ENCODE results near the gene KMT2C.
"Not testable (repeated sequence)": the region's sequence is repeated elsewhere in the genome, so short reads cannot be mapped to it uniquely, and the experiment has no call there.

Gene KMT2C

DNA sequence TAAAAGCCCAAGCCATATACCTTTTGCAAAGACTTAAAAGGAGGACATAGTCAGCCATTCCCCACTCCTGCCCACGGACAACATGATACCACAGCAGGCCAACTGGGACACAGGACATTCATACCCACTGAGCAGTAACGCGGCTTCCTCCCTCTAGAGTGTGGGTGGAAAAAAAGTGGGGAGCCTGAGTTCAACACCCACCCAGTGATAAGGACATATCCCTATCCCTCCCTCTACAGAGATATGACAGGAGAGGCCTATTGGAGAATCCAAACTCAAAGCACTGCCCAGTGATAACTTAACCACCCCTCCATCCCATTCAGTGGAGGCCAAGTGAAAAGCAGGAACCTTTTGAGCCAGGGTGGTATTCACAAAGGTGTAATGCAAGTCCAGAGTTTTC is 148.8 kb downstream of the KMT2C start:
- DNase-seq, result not testable (repeated sequence)

DNA sequence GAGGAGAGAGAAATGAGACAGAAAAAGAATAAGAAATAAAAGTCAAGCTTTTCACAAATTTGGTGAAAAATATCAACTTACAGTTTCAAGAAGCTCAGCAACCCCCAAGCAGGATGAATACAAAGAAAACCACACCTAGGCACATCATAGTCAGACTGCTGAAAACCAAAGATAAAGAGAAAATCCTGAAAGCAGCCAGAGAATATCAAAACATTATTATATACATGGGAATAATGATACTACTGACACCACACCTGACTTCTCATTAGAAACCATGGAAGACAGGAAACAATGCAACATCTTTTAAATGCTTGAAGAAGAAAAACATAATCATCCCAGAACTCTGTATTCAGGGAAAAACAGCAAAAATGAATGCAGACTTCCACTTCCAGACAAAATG is 149.6 kb downstream of the KMT2C start:
- DNase-seq, result not testable (repeated sequence)

DNA sequence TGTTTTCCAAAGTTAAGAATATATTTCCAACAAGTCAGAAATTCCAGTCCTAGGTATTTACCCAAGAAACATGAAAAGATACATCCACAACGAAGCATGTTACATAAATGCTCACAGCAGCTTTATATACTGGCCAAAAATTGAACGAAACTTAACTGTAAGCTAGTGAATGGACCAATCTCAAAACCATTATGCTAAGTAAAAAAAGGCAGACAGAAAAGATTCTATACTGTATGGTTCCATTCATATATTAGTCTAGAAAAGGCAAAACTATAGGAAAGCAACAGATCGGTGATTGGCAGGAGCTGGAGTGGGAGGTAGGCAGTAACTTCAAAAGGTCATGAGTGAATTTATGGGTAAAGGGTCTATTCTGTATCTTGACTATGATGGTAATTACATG is 150.8 kb downstream of the KMT2C start:
- DNase-seq, result not testable (repeated sequence)

DNA sequence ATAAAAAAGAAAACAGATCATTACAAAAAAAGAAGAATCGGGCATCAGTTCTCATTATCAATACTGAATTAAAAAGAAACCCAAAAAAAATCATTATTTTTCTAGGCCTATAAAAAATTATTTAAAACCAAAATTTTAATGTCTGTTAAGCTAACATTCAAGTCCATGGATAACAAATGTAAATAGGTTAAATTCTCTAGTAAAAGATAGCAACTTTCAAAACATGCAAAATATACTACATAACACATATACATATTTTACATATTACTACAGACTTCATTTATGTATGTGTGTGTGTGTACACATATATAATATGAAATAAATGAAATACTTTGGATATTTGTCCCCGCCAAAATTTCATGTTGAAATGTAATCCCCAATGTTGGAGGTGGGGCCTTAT is 158.1 kb downstream of the KMT2C start:
- not testable (repeated sequence) for DNase-seq

DNA sequence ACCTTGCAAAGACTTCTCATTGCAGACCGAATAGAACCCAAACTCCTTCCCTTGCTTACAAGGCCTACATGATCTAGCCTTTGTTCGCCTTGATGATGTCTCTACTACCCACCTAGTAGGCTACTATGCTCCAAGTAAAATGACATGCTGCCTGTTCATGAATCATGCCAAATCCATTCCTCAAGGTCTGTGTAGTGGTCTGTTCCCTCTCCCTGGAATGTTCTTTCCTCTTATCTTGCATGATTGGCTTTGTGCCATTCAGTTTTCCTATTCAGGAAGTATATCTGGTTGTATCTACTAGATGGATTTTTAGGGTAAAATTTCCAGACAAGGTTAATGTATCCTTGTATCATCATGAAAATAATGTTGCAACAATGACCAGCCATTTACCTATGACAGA is 165.4 kb downstream of the KMT2C start:
- DNase-seq, result not testable (repeated sequence)

DNA sequence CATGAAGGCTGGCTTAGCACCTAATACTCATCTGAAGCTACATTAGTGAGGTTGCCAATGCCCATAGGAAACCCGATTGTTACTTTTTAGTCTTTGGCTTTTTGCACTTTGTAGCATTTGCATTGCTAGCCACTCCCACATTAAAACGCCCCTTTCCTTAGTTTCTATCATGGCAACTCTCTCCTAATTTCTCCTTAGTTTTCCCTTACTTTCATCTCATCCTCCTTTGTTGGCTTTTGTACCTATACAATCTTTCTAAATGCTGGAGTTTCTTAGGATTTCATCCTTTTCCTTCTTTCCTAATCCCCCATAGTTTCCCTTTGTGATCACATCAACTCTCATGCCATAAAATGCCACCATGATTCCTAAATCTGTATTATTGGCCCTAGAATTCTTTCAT is 168.9 kb downstream of the KMT2C start:
- not testable (repeated sequence) for DNase-seq

DNA sequence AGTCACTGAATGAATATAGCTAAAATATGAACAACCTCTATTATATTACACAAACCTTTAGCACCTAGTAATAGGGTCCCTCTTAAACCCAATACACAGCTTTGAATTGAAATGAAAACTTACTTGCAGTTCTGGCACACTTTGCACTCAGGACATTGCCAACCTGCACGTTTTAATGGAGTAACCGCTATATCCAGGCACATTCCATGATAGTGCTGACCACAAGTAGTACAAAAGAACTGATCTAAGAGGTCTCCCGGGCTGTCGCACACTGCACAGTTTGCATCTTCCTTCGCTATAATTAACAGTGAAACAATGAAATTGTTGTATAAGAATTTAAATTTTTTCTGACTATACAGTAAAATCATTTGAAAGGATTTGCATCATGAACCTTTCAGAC is 170.9 kb downstream of the KMT2C start:
- DNase-seq, result not testable (repeated sequence)

DNA sequence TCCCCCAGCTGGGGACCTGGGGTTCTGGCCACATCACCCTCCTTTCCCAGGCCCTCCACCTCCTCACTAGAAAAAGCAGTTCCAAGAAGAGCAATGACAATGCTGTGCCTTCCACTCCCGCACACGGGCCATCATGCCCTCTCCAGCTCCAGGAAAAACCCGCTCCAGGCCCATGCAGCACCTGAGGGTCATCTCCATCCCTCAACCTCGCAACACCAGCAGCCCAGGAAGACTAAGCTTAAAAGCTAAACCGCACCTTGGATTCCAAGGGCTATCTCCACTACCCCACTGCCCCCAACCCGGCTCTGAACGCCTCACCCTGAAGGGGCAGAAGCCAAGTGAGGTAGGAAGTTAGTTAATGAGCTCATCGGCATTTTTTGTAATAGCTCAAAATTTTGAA is 173.7 kb downstream of the KMT2C start:
- not testable (repeated sequence) for DNase-seq

DNA sequence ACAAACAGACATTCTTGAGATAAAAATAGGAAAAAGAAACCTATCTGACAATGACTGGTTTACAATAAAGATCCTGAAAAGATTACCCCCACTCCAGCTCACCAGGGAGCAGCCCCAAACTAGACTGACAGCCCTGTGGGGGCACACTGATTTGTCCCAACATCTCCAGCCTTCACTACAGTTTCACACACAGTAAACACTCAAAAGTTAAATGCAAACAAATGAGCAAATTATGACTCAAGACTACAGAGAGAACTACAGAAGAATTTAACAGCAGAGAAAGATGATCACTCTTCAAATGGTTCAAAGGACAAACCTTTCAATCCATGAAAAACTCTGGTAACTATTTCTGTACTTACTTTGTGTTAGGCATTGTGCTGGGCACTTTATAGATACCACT is 176.2 kb downstream of the KMT2C start:
- not testable (repeated sequence) for DNase-seq

DNA sequence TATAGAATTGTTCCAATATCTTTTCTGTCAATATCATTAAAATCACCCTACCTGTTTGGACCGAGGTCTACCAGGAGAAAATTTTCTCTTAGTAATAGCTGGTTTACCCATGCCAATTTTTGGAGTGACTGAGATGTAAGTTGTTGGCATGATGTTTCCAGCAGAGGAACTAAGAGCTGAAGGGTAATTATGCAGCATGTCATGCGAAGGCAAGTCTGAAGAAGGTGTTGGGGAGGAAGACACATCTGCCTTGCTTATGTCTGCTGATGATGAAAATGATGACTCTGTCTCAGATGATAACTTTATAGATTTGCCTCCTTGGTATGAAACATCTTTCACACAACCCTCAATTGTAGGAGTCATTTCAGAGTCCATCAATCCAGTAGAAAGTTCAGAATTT is 188.0 kb downstream of the KMT2C start:
- DNase-seq, result not testable (repeated sequence)

DNA sequence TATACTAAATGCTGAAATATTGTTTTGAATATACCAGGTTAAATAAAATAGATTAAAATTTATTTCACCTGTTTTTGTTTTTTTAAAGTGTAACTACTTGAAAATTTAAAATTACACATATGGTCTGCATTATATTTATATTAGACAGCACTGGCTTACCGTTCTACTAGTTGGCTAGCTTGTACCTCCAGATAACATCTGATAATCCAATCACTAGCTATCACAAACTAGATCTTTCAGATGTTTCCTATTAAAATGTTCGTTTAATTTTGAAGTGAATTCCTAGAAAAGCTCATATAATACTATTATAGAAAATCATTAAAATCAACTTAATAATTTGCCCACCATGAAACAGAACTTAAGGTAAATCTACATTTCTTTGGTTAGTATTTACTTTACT is 190.4 kb downstream of the KMT2C start:
- DNase-seq, result not testable (repeated sequence)

DNA sequence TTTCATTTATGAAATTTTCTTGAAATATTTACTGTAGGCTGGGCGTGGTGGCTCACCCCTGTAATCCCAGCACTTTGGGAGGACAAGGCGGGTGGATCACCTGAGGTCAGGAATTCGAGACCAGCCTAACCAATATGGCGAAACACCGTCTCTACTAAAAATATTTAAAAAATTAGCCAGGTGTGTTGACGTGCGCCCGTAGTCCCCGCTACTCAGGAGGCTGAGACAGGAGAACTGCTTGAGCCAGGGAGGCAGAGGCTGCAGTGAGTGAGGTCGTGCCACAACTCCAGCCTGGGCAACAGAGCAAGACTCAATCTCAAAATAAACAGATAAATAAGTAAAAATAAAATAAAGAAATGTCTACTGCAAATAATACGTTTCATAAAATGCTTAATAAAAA is 192.3 kb downstream of the KMT2C start:
- DNase-seq, result not testable (repeated sequence)

DNA sequence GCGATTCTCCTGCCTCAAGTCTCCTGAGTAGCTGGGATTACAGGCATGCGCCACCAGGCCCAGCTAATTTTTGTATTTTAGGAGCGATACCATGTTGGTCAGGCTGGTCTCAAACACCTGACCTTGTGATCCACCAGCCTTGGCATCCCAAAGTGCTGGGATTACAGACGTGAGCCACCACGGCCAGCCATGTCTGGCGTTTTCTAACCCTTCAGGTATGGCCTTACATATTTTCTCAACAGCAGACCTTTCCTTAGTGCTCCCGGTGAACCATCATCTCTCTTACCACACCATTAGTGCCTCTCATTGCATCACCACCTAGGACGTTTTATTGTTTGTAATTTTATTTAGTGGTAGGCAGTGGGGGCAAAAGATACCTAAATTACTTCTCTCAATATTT is 194.5 kb downstream of the KMT2C start:
- not testable (repeated sequence) for DNase-seq

DNA sequence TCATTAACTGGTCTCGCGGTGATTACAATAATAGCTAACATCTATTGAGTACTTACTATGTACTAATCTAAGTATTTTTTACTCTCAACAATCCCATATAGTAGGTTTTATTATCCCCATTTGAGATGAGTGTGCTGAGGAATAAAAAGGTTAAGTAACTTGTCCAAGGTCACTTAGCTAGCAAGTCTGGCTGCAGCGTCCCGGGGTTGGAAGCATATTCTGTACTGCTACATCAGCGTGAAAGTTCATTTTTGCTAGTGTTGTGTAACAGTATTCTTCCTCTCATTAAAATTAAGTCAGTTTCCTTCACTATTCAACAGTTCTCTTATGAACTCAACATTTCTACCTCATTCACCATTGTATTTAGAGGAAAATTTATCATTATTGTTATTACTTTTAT is 199.5 kb downstream of the KMT2C start:
- DNase-seq, result not testable (repeated sequence)

DNA sequence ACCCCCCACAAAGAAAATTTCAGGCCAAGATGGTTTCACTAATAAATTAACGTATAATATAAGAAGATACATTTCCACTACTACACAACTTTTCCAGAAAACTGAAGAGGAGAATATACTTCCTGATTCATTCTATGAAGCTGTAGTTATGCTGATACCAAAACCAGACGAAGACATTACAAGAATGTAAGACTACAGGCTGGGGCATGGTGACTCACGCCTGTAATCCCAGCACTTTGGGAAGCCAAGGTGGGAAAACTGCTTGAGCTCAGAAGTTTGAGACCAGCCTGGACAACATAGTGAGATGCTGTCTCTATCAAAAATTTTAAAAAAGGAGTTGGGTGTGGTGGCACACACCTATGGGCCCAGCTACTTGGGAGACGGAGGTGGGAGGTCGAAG is 201.4 kb downstream of the KMT2C start:
- not testable (repeated sequence) for DNase-seq

DNA sequence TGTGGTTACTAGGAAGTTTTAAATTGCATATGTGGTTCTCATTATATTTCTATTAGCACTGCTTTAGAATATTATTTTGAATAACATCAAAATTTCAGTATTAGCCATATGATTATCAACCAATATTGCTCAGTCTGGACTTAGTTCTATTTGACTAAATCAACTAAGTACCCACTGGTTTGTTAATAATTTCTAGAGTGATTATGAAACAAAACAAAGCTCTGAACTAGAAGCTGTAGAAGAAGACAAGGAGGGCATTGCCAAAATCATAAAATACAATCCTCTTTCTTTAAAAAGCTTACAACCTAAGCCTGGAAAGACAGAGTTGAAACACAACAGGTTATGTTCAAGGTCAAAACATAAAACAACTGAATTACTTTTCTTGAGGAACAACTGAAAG is 204.7 kb downstream of the KMT2C start:
- no peak for DNase-seq

DNA sequence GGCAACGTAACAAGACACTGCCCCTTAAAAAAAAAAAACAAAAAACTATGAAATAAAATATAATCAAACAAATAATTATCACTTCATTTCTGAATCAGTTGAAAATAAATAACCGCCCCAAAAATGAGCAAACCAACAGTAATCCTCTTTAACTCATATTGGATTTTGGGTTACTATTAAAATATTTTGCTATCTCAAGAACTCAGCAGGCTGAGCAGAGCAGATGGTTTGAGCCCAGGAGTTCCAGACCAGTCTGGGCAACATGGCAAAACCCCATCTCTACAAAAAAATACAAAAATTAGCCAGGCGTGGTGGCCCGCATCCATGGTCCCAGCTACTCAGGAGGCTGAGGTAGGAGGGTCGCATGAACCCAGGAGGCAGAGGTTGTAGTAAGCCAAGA is 216.2 kb downstream of the KMT2C start:
- DNase-seq, result not testable (repeated sequence)

DNA sequence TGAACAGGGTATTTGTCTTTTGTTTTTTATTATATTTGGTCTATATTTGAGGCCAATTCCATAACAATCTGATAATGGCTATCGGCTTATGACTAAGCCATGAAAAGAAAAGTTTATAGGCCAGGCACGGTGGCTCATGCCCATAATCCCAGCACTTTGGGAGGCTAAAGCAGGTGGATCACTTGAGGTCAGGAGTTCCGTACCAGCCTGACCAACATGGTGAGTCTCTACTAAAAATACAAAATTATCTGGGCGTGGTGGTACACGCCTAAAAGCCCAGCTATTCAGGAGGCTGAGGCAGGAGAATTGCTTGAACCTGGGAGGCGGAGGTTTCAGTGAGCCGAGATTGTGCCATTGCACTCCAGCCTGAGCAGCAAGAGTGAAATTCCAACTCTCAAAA is 227.0 kb downstream of the KMT2C start:
- DNase-seq, result not testable (repeated sequence)

DNA sequence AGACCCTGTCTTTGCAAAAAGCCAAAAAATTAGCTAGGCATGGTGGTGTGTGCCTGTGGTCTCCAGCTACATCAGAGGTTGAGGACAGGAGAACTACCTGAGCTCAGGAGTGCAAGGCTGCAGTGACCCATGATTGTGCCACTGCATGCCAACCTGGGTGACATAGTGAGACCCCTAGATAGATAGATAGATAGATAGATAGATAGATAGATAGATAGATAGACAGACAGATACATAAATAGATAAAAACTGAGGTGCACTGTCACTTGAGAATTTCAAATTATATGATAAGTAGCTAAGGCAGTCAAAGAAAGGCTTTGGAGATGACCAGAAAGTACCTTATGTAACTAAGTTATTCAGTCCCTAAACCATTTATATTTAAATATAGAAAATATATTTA is 231.4 kb downstream of the KMT2C start:
- DNase-seq, result not testable (repeated sequence)

DNA sequence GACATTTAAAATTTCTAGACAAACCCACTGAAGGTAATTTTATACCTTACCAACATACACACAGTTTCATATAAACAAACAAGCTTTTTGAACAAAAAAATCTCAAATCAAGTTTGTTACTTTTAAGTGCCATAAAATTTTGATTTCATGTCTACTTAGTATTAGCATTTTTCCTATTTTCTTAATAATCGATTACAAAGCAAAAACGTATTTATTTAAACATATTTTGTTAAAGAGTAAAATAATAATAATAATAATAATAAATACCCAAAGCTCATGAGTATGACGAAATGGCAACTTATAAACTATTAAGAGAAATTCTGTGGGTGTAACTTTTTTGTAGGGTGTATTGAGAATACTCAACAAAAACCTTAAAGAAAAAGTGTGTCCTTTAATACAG is 232.7 kb downstream of the KMT2C start:
- no peak for DNase-seq

DNA sequence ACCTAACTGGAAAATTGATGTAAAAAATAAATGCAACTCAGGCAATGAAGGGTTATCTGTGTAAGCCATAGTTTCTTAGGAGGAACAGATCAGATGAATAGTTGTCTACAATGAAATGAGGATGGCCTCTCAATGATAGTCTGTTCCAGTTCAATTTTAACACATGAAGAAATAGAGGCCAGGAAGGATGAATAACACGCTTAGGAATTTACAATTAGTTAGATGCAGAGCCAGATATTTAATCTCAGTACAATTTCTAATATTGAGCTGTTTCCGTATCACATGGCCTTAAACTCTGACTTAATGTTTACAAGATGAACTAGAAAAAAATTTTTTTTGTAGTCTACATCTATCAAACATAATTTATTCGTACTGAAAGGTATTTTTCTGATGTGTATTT is 233.7 kb downstream of the KMT2C start:
- no peak for DNase-seq

DNA sequence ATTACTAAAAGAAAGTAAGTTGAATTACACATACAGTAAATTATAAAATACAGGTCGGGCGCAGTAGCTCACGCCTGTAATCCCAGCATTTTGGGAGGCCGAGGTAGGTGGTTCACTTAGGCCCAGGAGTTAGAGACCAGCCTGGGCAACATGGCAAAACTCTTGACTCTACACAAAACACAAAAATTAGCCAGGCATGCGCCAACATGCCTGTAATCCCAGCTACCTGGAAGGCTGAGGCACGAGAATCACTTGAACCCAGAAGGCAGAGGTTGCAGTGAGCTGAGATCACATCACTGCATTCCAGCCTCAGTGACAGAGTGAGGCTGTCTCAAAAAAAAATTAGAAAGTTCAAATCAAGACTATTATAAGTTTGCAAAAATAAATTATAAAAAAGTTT is 235.4 kb downstream of the KMT2C start:
- DNase-seq, result no peak

DNA sequence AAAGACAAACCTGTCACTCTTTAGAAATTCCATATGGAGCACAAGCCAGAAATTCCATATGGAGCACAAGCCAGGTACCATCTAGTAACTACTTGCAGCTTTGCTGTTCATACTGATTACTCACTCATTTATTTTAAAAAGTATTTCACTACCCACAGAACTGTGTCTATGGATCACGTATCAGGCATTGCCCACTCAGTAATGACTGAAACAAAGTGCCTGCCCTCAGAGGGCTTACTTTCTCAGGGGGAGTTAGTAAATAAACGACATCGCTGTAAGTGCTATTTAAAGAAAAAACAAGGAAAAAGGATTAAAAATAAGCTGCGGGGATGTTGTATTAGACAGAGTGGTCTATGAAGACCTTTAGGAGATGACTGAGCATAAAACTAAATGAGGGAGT is 239.4 kb downstream of the KMT2C start:
- DNase-seq, result no peak

DNA sequence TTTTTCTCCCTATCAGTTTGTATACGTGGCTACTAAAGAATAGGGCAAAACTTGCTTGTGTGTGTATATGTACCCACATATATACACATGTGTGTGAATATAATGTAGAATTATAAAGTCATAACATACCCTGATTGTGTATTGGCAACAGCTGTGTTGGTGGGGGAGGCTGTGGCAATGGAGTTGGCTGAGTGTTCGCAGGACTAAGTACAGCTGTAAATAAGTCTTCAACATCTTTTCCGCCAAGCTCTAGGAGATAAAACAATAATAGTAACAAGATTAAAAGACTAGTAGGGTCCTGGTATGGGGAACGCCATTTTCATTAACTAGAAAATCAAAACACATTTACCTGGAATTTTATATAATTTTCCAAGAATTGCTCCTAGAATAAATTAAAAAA is 241.9 kb downstream of the KMT2C start:
- DNase-seq, result no peak

DNA sequence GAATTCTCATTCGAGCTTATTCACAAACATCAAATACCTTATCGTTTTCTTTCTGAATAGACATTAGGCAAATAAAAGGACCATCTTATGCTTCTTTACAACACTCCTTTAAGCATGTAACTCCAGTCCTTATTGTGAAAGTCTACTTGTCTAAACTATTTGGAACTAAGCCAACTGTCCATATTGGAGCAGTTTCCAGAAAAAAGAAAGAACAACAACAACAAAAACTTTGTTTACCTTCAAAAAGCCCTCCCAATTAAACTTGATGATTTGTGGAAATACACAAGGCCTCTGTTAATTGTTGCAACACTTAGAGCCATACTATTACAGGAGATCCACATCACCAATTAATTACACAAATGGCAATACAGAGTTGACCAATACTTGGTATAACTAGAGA is 246.7 kb downstream of the KMT2C start:
- no peak for DNase-seq

DNA sequence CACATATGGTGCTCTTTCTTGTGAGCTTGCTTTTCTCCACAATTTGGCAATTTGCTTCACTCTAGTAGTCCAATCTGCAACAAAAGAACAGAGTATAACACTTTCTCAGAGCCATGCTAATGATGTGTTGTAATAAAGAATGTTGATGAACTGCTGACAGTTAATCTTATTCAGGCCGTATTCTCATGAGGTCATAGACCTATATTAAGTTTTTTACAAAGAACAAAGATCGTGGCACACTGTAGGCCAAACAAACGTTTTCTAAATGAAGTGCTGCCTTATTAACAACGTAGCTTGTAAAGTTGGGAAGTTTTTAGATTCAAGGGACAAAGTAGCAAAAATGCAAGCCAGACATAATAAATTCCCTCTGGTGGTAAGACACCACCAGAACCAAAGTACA is 250.2 kb downstream of the KMT2C start:
- DNase-seq, result no peak

Data from NCI-H446 (cell line).